ENCODE measurements around the gene RPGRIP1.

- no peak for TF ChIP-seq ZNF280B (CRISPR knock-in tag; IDR thresholded peaks at IDR 0.05)
- TF ChIP-seq SMC3 (conservative IDR thresholded peaks at IDR 0.05; ENCODE audit: insufficient read depth, low read depth, low read length): no peak
- TF ChIP-seq ZBTB43 (CRISPR knock-in tag; IDR thresholded peaks at IDR 0.05): no peak
- no peak for TF ChIP-seq E2F5 (CRISPR knock-in tag; IDR thresholded peaks at IDR 0.05)
- TF ChIP-seq HDAC2 (IDR thresholded peaks at IDR 0.05): no peak
- TF ChIP-seq ZBED1 (IDR thresholded peaks at IDR 0.05): no peak
- no peak for TF ChIP-seq ZNF785 (CRISPR knock-in tag; IDR thresholded peaks at IDR 0.05)
- TF ChIP-seq SP1 (CRISPR knock-in tag; IDR thresholded peaks at IDR 0.05): no peak
- no peak for TF ChIP-seq JUN (IDR thresholded peaks at IDR 0.05; ENCODE audit: borderline replicate concordance, low read depth, low read length)
- no peak for TF ChIP-seq JUN (CRISPR knock-in tag; IDR thresholded peaks at IDR 0.05; ENCODE audit: borderline replicate concordance)
These were observed 38.6 kb upstream of the RPGRIP1 start for GRCh38 chr14:21241218-21241819.
